NB4 (cell line): ENCODE results near the gene HDGFL2.

Experiments used
- CTCF ChIP-seq: IDR thresholded peaks from one replicate; pipeline ENCODE4 v1.5.1; 2012; ENCODE audit warnings: low read depth, low read length
- POLR2A ChIP-seq: IDR thresholded peaks from 2 replicates; pipeline ENCODE4 v1.6.1; 2011; ENCODE audit warnings: mild to moderate bottlenecking; ENCODE audit not compliant: insufficient read length; ENCODE audit errors: extremely low read depth

- TF ChIP-seq POLR2A (no peak), CTCF (no peak)
Observed at GRCh38 chr19:4518345-4519171, 46.5 kb downstream of the HDGFL2 start, which contains the start of gene PLIN4.
